ENCODE measurements around the gene FSTL5. TPM values are rescaled to one million over a fixed set of nuclear protein-coding genes. Genes with fewer than 3 reads are reported as not detected.

FSTL5 gene
- 0.07 and 0.28 TPM in 2 replicates for total RNA-seq (2016; rRNA removed; fragmentation: Illumina TruSeq; extraction: Trizol)
- 0.26 TPM in 1 of 2 replicates, not detected in the other for total RNA-seq (2016; cell fraction: cytosol; rRNA removed; fragmentation: Illumina TruSeq; extraction: Trizol; ENCODE audit: low read depth)
- total RNA-seq (2016; cell fraction: insoluble cytoplasmic fraction; rRNA removed; fragmentation: Illumina TruSeq; extraction: Trizol) = 0.02 and 0.15 TPM in 2 replicates
- total RNA-seq (2016; cell fraction: membrane; rRNA removed; fragmentation: Illumina TruSeq; extraction: Trizol) = 0.15 and 0.17 TPM in 2 replicates
- 0.25 TPM in 1 of 2 replicates, not detected in the other for total RNA-seq (2016; cell fraction: nucleus; rRNA removed; fragmentation: Illumina TruSeq; extraction: Trizol)
- 0.03 TPM in 2 replicates for polyA plus RNA-seq (2011; rRNA removed)
- polyA plus RNA-seq (2011; cell fraction: cytosol; rRNA removed) = 0.01 TPM in 2 replicates
- not detected in 2 replicates for polyA plus RNA-seq (2011; cell fraction: nucleus; rRNA removed)
- 0.05 and 0.12 TPM in 2 replicates for polyA plus RNA-seq (2012)
- polyA plus RNA-seq (2016; cell fraction: cytosol; fragmentation: Illumina TruSeq; extraction: Trizol; ENCODE audit: low read depth) = not detected in 2 replicates
- 0.08 and 0.17 TPM in 2 replicates for polyA plus RNA-seq (2016; cell fraction: insoluble cytoplasmic fraction; fragmentation: Illumina TruSeq; extraction: Trizol; ENCODE audit: low read depth)
- polyA plus RNA-seq (2016; cell fraction: membrane; fragmentation: Illumina TruSeq; extraction: Trizol; ENCODE audit: low read depth) = 0.03 TPM in 1 of 2 replicates, not detected in the other
- polyA plus RNA-seq (2016; cell fraction: nucleus; fragmentation: Illumina TruSeq; extraction: Trizol; ENCODE audit: insufficient read depth, low read depth) = not detected in 2 replicates
- polyA minus RNA-seq (2011; rRNA and poly(A)+ RNA removed; ENCODE audit: low replicate concordance) = 0.02 TPM in 1 of 2 replicates, not detected in the other
- polyA minus RNA-seq (2011; cell fraction: cytosol; rRNA and poly(A)+ RNA removed) = not detected in 2 replicates
- polyA minus RNA-seq (2011; cell fraction: nucleus; rRNA and poly(A)+ RNA removed) = not detected in 2 replicates
- percentile 7 among the genes with signal in this experiment for Bru-seq, nascent RNA
- BruChase-seq, experiment 1, labeled RNA remaining after a 6-hour chase = percentile 2 among the genes with signal in this experiment
- percentile 2 among the genes with signal in this experiment for BruChase-seq, experiment 2, labeled RNA remaining after a 2-hour chase
- long read RNA-seq, experiment 1 = 0 reads
- long read RNA-seq, experiment 2 = 0 reads

DNA sequence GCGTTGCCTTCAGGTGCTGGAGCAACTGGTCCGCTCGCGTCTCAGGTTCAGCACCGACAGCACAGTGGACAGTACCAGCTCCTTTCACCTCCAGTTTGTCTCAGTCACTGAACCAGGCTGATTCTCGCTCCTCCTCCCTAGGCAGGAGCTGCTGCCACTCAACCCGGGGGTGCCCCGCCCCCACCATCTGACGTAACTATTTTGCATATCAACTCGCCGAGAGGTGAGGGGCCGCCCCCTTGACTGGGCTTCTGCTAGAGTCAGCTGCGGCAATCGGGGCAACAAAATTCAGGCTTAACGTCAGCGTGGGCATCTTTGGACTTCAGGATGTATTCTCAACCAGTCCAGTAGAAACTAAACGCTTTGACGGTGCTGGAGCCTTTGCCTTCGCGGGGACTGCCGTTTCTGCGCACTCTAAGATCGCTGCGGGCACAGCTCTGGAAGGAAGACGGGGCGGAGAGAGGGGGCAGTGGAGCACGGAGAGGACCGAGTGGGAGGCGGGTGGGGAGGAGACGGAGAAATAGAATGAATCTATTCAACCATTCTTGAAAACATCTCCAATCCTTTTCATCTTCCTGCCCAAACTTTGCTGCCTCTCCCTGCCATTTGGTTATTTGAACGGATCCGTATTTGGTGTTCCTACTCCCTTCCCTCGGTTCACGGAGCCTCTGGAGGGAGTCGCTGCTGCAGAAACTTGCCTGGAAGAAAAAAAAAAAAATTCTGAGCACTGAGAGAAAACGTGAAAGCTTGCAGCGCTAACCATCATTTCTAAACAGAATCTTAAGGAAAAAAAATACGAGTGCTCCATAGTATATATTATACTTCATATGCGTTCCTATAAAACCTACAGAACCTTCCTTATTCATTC is at the start of gene FSTL5:
Gene FSTL5, minus strand, starts transcription at position 109 of the 868 bp plus-strand sequence. CDS start 52,604 bp downstream, outside the sequence.
- Histone ChIP-seq H3K4me2 (ENCODE audit: low read depth, low read length) (peak within 1 kb of the TSS; percentile 45), H3K9ac (ENCODE audit: insufficient read depth, low read depth, low read length) (no peak within 1 kb of the TSS), H2AFZ (ENCODE audit: low read length) (no peak within 1 kb of the TSS), H4K20me1 (ENCODE audit: insufficient read depth, low read length) (no peaks in the 10 kb centered on the region), H3K36me3 (replicated peaks in 1 of 2; ENCODE audit: control insufficient read depth in 1 of 2, insufficient read depth in 2 of 2, low read length in 2 of 2) (no peaks in the 10 kb centered on the region), H3K27ac (ENCODE audit: extremely low read length, insufficient read depth, low read length) (no peak within 1 kb of the TSS), H3K9me3 (ENCODE audit: low read length) (no peaks in the 10 kb centered on the region), H3K4me3 (replicated peaks in 1 of 3; ENCODE audit: insufficient read depth in 1 of 3, low read depth in 2 of 3, low read length in 3 of 3) (peak within 1 kb of the TSS in 1 of 3 experiments; percentile 23; a peak in 1 of 6 replicates), H3K79me2 (ENCODE audit: insufficient read depth, low read length) (no peaks in the 10 kb centered on the region), H3K4me1 (ENCODE audit: insufficient read depth, low read length) (no peaks in the 10 kb centered on the region), H3K27me3 (ENCODE audit: control insufficient read depth in 1 of 2, insufficient read depth in 2 of 2, low read length in 2 of 2) (no peaks in the 10 kb centered on the region; a peak in 1 of 5 replicates)
- DNase-seq (ENCODE audit: low spot score) (peak; percentile 16), ATAC-seq (peak; percentile 82), FAIRE-seq (no peak)
- in situ Hi-C loops (cut with HindIII; ENCODE audit: extremely low pct_ligation_motif_present, low pct_unique_long_range_greater_than_20kb) = loop anchor here (25.0 kb wide), 2 partner anchors 602 to 852 kb away; no protein-coding TSS in a partner anchor
- 19% methylated on average over 23 of the region's 39 CpGs for WGBS (ENCODE audit: low lambda C conversion rate)
- intact Hi-C loops (cut with micrococcal nuclease; ENCODE audit: unreplicated experiment) = loop anchor here (10.0 kb wide), 1 partner anchor 599 kb away; no protein-coding TSS in a partner anchor
- ChIA-PET POLR2A (no interaction called here), CTCF (ENCODE audit: low intra/inter-chr PET ratio, low total read pairs) (no interaction called here)
- no TSS peak for BruUV-seq (replicated peaks)
- TF ChIP-seq MIER2 (CRISPR knock-in tag; IDR thresholded peaks at IDR 0.05) = peak; percentile 93
- no peak for TF ChIP-seq HMG20B (CRISPR knock-in tag; conservative IDR thresholded peaks at IDR 0.05)
- no peak for TF ChIP-seq NKX3-1 (CRISPR knock-in tag; IDR thresholded peaks at IDR 0.05)
- TF ChIP-seq, protein P1, sequence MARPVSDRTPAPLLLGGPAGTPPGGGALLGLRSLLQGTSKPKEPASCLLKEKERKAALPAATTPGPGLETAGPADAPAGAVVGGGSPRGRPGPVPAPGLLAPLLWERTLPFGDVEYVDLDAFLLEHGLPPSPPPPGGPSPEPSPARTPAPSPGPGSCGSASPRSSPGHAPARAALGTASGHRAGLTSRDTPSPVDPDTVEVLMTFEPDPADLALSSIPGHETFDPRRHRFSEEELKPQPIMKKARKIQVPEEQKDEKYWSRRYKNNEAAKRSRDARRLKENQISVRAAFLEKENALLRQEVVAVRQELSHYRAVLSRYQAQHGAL (CRISPR knock-in tag; IDR thresholded peaks at IDR 0.05; ENCODE audit: not compliant biosample characterization) = no peak
- TF ChIP-seq, protein P2, sequence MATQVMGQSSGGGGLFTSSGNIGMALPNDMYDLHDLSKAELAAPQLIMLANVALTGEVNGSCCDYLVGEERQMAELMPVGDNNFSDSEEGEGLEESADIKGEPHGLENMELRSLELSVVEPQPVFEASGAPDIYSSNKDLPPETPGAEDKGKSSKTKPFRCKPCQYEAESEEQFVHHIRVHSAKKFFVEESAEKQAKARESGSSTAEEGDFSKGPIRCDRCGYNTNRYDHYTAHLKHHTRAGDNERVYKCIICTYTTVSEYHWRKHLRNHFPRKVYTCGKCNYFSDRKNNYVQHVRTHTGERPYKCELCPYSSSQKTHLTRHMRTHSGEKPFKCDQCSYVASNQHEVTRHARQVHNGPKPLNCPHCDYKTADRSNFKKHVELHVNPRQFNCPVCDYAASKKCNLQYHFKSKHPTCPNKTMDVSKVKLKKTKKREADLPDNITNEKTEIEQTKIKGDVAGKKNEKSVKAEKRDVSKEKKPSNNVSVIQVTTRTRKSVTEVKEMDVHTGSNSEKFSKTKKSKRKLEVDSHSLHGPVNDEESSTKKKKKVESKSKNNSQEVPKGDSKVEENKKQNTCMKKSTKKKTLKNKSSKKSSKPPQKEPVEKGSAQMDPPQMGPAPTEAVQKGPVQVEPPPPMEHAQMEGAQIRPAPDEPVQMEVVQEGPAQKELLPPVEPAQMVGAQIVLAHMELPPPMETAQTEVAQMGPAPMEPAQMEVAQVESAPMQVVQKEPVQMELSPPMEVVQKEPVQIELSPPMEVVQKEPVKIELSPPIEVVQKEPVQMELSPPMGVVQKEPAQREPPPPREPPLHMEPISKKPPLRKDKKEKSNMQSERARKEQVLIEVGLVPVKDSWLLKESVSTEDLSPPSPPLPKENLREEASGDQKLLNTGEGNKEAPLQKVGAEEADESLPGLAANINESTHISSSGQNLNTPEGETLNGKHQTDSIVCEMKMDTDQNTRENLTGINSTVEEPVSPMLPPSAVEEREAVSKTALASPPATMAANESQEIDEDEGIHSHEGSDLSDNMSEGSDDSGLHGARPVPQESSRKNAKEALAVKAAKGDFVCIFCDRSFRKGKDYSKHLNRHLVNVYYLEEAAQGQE (IDR thresholded peaks at IDR 0.05; ENCODE audit: borderline replicate concordance in 1 of 2, low read depth in 1 of 2, low read length in 2 of 2) = peak; percentile 62 to 91
- TF ChIP-seq KDM3A (CRISPR knock-in tag; IDR thresholded peaks at IDR 0.05; ENCODE audit: low read depth) = no peak
- no peak for TF ChIP-seq BCL6 (CRISPR knock-in tag; IDR thresholded peaks at IDR 0.05)
- TF ChIP-seq ZNF724P (CRISPR knock-in tag; IDR thresholded peaks at IDR 0.05; ENCODE audit: borderline replicate concordance) = no peak
- TF ChIP-seq MLLT10 (CRISPR knock-in tag; IDR thresholded peaks at IDR 0.05) = no peak
- TF ChIP-seq ZNF501 (CRISPR knock-in tag; IDR thresholded peaks at IDR 0.05) = no peak
